CD4-positive, alpha-beta T cell treated with Interferon alpha-2 for 1 hour (primary cell): ENCODE results near the gene SNRPA.
"Not testable (repeated sequence)": the region's sequence is repeated elsewhere in the genome, so short reads cannot be mapped to it uniquely, and the experiment has no call there.

Source experiments
- DNase-seq, 2 donors: peaks; one replicate each; pipeline ENCODE4 v3.0.0-alpha.2; 2020 to 2022

Gene SNRPA

GRCh38 chr19:40777937-40778705 is 27.1 kb downstream of the SNRPA start, which contains the start of gene RAB4B:
Gene RAB4B, plus strand, starts transcription at chr19:40778247. Its CDS starts 129 bp downstream, at chr19:40778376.
- DNase-seq, result peak; percentile 100

GRCh38 chr19:40778706-40779284 is 27.8 kb downstream of the SNRPA start:
- no peak for DNase-seq

- DNase-seq, result no peak
These were observed 29.6 kb downstream of the SNRPA start for GRCh38 chr19:40780582-40780981.

GRCh38 chr19:40781140-40781539 is 30.1 kb downstream of the SNRPA start:
- DNase-seq, result no peak

GRCh38 chr19:40783711-40784110 is 32.7 kb downstream of the SNRPA start:
- DNase-seq, result no peak

GRCh38 chr19:40784146-40784545 is 33.1 kb downstream of the SNRPA start:
- DNase-seq, result not testable (repeated sequence)

GRCh38 chr19:40785526-40785925 is 34.5 kb downstream of the SNRPA start:
- no peak for DNase-seq

GRCh38 chr19:40786060-40787037 is 35.3 kb downstream of the SNRPA start:
- DNase-seq, result no peak

- DNase-seq, result no peak
These were observed 40.3 kb downstream of the SNRPA start for GRCh38 chr19:40791349-40791748.

GRCh38 chr19:40791996-40792395 is 41.0 kb downstream of the SNRPA start:
- DNase-seq, result no peak

- DNase-seq, result no peak
These were observed 46.4 kb downstream of the SNRPA start for GRCh38 chr19:40797166-40797962.

- DNase-seq, result peak; percentile 79 to 80
These were observed 47.1 kb downstream of the SNRPA start for GRCh38 chr19:40797963-40798682.

- peak; percentile 100 for DNase-seq
These were observed 47.9 kb downstream of the SNRPA start, which contains the start of gene EGLN2 for GRCh38 chr19:40798683-40799557. Gene EGLN2, plus strand, starts transcription at chr19:40799191. Its CDS starts 1,382 bp downstream, at chr19:40800573.

- peak in 1 of 2 donors; percentile 41 for DNase-seq
These were observed 48.7 kb downstream of the SNRPA start for GRCh38 chr19:40799558-40800338.

GRCh38 chr19:40800339-40800996 is 49.5 kb downstream of the SNRPA start:
- peak in 1 of 2 donors; percentile 21 for DNase-seq

- DNase-seq, result no peak
These were observed 50.0 kb downstream of the SNRPA start for GRCh38 chr19:40800997-40801377.

- no peak for DNase-seq
These were observed 50.7 kb downstream of the SNRPA start for GRCh38 chr19:40801426-40802299.
